ENCODE measurements around the gene APAF1. TPM values are rescaled to one million over a fixed set of nuclear protein-coding genes. Genes with fewer than 3 reads are reported as not detected.
A peak's percentile ranks its signal among the peaks of the same experiment; 100 is the strongest.

The APAF1 gene
- total and polyA plus RNA-seq, 2 of the 13 experiments (the other 11 are each of a cell fraction or from before 2014, with no cell fraction given) = 6.0 to 13.0 TPM

GRCh38 chr12:98644712-98645571 lies at the start of gene APAF1, which contains the start of gene IKBIP (continued):
- TF ChIP-seq SNAPC4 (CRISPR knock-in tag; IDR thresholded peaks at IDR 0.05) (peak; percentile 94; the same call in 1 of the 2 replicates), GMEB1 (CRISPR knock-in tag; IDR thresholded peaks at IDR 0.05; ENCODE audit: borderline replicate concordance) (peak; percentile 91), ZFY (CRISPR knock-in tag; IDR thresholded peaks at IDR 0.05) (peak; percentile 61; the same call in 1 of the 2 replicates), TFDP1 (CRISPR knock-in tag; IDR thresholded peaks at IDR 0.05; ENCODE audit: borderline replicate concordance) (peak; percentile 96), SKI (IDR thresholded peaks at IDR 0.05; ENCODE audit: partially characterized antibody) (peak; percentile 41), MLX (CRISPR knock-in tag; IDR thresholded peaks at IDR 0.05) (0 out of 2 replicates have a peak, but pooled peaks have one; percentile 5), ZNF607 (CRISPR knock-in tag; IDR thresholded peaks at IDR 0.05; ENCODE audit: borderline replicate concordance) (peak; percentile 9; the same call in 1 of the 2 replicates), SP2 (CRISPR knock-in tag; IDR thresholded peaks at IDR 0.05) (no peak), ZBTB14 (CRISPR knock-in tag; IDR thresholded peaks at IDR 0.05) (peak; percentile 98), ZNF124 (CRISPR knock-in tag; IDR thresholded peaks at IDR 0.05) (0 out of 2 replicates have a peak, but pooled peaks have one; percentile 8), ZNF12 (CRISPR knock-in tag; IDR thresholded peaks at IDR 0.05) (0 out of 2 replicates have a peak, but pooled peaks have one; percentile 6), ZNF547 (CRISPR knock-in tag; IDR thresholded peaks at IDR 0.05) (0 out of 2 replicates have a peak, but pooled peaks have one; percentile 15), ZNF747 (CRISPR knock-in tag; IDR thresholded peaks at IDR 0.05; ENCODE audit: borderline replicate concordance) (peak; percentile 44; the same call in 1 of the 2 replicates)
